Neural crest cell (in vitro differentiated cells): ENCODE measurements around the gene DMAC2L. TPM values are rescaled to one million over a fixed set of nuclear protein-coding genes. Genes with fewer than 3 reads are reported as not detected.
A peak's percentile ranks its signal among the peaks of the same experiment; 100 is the strongest.

Experiments used
- DNase-seq: peaks from one replicate; pipeline ENCODE4 v3.0.0; 2021; ENCODE audit warnings: low read depth, mixed read lengths, low spot score
- H3K27ac Mint-ChIP-seq: one replicate; pipeline ENCODE4 v1.8.0; 2021; ENCODE audit warnings: mild to moderate bottlenecking, mixed read lengths; ENCODE audit not compliant: unreplicated experiment
- H3K27me3 Mint-ChIP-seq: 2 replicates; pipeline ENCODE4 v1.8.0; 2021; ENCODE audit warnings: low read depth, mild to moderate bottlenecking, mixed read lengths
- H3K36me3 Mint-ChIP-seq: 2 replicates; pipeline ENCODE4 v1.8.0; 2021; ENCODE audit warnings: low read depth, mild to moderate bottlenecking, mixed read lengths
- H3K4me1 Mint-ChIP-seq: 2 replicates; pipeline ENCODE4 v1.8.0; 2021; ENCODE audit warnings: mixed read lengths
- H3K4me3 Mint-ChIP-seq: one replicate; pipeline ENCODE4 v1.8.0; 2021; ENCODE audit warnings: mild to moderate bottlenecking, mixed read lengths
- H3K9me3 Mint-ChIP-seq: 2 replicates; pipeline ENCODE4 v1.8.0; 2021; ENCODE audit warnings: mixed read lengths
- CTCF ChIP-seq: fragments of 200-600 bp; sonication (generic); conservative IDR thresholded peaks from 2 replicates; pipeline ENCODE4 v1.5.0; 2021; ENCODE audit warnings: antibody characterized with exemption, mild to moderate bottlenecking
- total RNA-seq: library from RNA; stranded (reverse); gene quantifications from 2 replicates; pipeline ENCODE4 v1.2.1, GENCODE V29; 2021

DMAC2L gene
- total RNA-seq, 1 donor from 2014 or later = 19.1 TPM

- no peak for DNase-seq
- Mint-ChIP-seq H3K9me3 (no peaks in the 10 kb centered on the region), H3K36me3 (no peaks in the 10 kb centered on the region), H3K27me3 (no peaks in the 10 kb centered on the region), H3K4me1 (peaks cover 24% of the 10 kb centered on the region), H3K4me3 (no peak overlapping the region), H3K27ac (no peak overlapping the region)
- no peak for TF ChIP-seq CTCF
Measured at GRCh38 chr14:50331596-50331995, 19.5 kb downstream of the DMAC2L start.

GRCh38 chr14:50333014-50333509 lies 20.9 kb downstream of the DMAC2L start:
- Mint-ChIP-seq H3K4me1 (peaks cover 25% of the 10 kb centered on the region), H3K9me3 (no peaks in the 10 kb centered on the region), H3K36me3 (no peaks in the 10 kb centered on the region), H3K4me3 (no peak overlapping the region), H3K27me3 (no peaks in the 10 kb centered on the region), H3K27ac (no peak overlapping the region)
- DNase-seq = no peak
- TF ChIP-seq CTCF = no peak

- no peak for TF ChIP-seq CTCF
- H3K9me3 Mint-ChIP-seq = no peaks in the 10 kb centered on the region
- H3K4me1 Mint-ChIP-seq = peaks cover 25% of the 10 kb centered on the region
- H3K36me3 Mint-ChIP-seq = no peaks in the 10 kb centered on the region
- H3K27ac Mint-ChIP-seq = no peak overlapping the region
- no peak overlapping the region for H3K4me3 Mint-ChIP-seq
- DNase-seq = no peak
- no peaks in the 10 kb centered on the region for H3K27me3 Mint-ChIP-seq
Measured at GRCh38 chr14:50334211-50334610, 22.1 kb downstream of the DMAC2L start.

- Mint-ChIP-seq H3K4me3 (peak overlapping the region; percentile 61), H3K9me3 (no peaks in the 10 kb centered on the region), H3K27me3 (no peaks in the 10 kb centered on the region), H3K27ac (peak overlapping the region; percentile 93), H3K36me3 (no peaks in the 10 kb centered on the region), H3K4me1 (peaks cover 25% of the 10 kb centered on the region)
- TF ChIP-seq CTCF = peak; percentile 39
- peak; percentile 52 for DNase-seq
Measured at GRCh38 chr14:50335389-50335788, 23.3 kb downstream of the DMAC2L start.

- DNase-seq = peak; percentile 21
- TF ChIP-seq CTCF = no peak
- H3K27me3 Mint-ChIP-seq = no peaks in the 10 kb centered on the region
- no peaks in the 10 kb centered on the region for H3K9me3 Mint-ChIP-seq
- no peaks in the 10 kb centered on the region for H3K36me3 Mint-ChIP-seq
- peak overlapping the region; percentile 20 for H3K4me3 Mint-ChIP-seq
- H3K27ac Mint-ChIP-seq = peak overlapping the region; percentile 94
- H3K4me1 Mint-ChIP-seq = peaks cover 28% of the 10 kb centered on the region
Measured at GRCh38 chr14:50335989-50336824, 24.1 kb downstream of the DMAC2L start.
